ENCODE measurements around the gene GORASP1. TPM values are rescaled to one million over a fixed set of nuclear protein-coding genes. Genes with fewer than 3 reads are reported as not detected.
A peak's percentile ranks its signal among the peaks of the same experiment; 100 is the strongest.

GORASP1 gene
- total and polyA plus RNA-seq, 2 of the 13 experiments (the other 11 are each of a cell fraction or from before 2014, with no cell fraction given) = 36.4 to 39.8 TPM

DNA sequence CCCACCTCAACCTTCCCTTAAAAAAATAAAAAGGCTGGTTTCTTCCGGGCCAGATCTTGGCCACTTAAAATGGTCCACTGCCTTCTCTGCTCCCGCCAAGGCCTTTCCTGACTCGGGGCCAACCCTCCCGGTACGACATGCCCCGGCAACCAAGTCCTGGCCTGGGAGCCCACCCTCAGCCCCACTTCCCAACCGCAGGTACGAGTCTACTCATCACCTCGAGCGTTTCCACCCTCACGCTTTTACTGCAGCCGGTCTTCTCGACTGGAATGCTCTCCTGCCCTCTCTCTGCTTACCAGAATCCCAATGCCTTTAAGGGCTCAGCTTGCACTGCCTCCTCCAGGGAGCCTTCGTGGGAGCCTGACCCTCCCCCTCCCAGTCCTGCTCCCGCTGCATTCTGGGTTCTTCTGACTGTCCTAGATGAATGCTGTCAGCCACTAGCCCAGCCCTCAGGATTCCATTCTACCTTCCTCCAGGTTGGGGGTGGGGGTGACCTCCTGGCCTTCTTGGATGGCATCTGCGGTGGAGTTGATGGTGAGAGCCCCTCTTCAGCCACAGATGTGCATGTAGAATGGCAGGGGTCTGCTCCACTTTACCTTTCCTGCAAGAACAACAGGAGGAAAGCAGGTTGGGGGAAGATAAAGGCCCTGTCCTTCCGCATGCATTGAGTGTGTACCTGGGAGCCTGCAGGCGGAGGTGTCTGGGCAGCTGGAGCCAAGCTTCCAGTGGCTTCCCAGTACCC lies 47.0 kb upstream of the GORASP1 start (continued):
- TF ChIP-seq ZBTB44 (CRISPR knock-in tag; IDR thresholded peaks at IDR 0.05) = no peak
- TF ChIP-seq HCFC1 (IDR thresholded peaks at IDR 0.05; ENCODE audit: low read depth, low read length) = no peak
- TF ChIP-seq SPEN (CRISPR knock-in tag; IDR thresholded peaks at IDR 0.05; ENCODE audit: low read depth) = no peak
- TF ChIP-seq MTF2 (CRISPR knock-in tag; IDR thresholded peaks at IDR 0.05; ENCODE audit: borderline replicate concordance) = no peak
- TF ChIP-seq, protein P1, sequence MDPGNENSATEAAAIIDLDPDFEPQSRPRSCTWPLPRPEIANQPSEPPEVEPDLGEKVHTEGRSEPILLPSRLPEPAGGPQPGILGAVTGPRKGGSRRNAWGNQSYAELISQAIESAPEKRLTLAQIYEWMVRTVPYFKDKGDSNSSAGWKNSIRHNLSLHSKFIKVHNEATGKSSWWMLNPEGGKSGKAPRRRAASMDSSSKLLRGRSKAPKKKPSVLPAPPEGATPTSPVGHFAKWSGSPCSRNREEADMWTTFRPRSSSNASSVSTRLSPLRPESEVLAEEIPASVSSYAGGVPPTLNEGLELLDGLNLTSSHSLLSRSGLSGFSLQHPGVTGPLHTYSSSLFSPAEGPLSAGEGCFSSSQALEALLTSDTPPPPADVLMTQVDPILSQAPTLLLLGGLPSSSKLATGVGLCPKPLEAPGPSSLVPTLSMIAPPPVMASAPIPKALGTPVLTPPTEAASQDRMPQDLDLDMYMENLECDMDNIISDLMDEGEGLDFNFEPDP (CRISPR knock-in tag; conservative IDR thresholded peaks at IDR 0.05) = no peak
- TF ChIP-seq ZBTB43 (CRISPR knock-in tag; conservative IDR thresholded peaks at IDR 0.05) = no peak
- TF ChIP-seq KIAA2018 (CRISPR knock-in tag; IDR thresholded peaks at IDR 0.05; ENCODE audit: borderline replicate concordance) = no peak
- TF ChIP-seq NR2F1 (CRISPR knock-in tag; IDR thresholded peaks at IDR 0.05) = peak; percentile 45 to 53; a peak in 2 of 4 replicates
- no peak for TF ChIP-seq RBFOX2 (IDR thresholded peaks at IDR 0.05; ENCODE audit: low read depth, low read length)
- TF ChIP-seq ZNF557 (CRISPR knock-in tag; IDR thresholded peaks at IDR 0.05) = 0 out of 2 replicates have a peak, but pooled peaks have one; percentile 32
- 0 out of 2 replicates have a peak, but pooled peaks have one; percentile 49 for TF ChIP-seq ZNF614 (CRISPR knock-in tag; IDR thresholded peaks at IDR 0.05; ENCODE audit: borderline replicate concordance)
- TF ChIP-seq ZNF296 (CRISPR knock-in tag; conservative IDR thresholded peaks at IDR 0.05) = no peak
- no peak for TF ChIP-seq SAFB2 (CRISPR knock-in tag; IDR thresholded peaks at IDR 0.05; ENCODE audit: borderline replicate concordance, low read depth)
- TF ChIP-seq ZFP41 (CRISPR knock-in tag; IDR thresholded peaks at IDR 0.05; ENCODE audit: borderline replicate concordance) = 0 out of 2 replicates have a peak, but pooled peaks have one; percentile 28
